Cardiac muscle cell (in vitro differentiated cells and primary cell): ENCODE results near the gene LIMS1. TPM values are rescaled to one million over a fixed set of nuclear protein-coding genes. Genes with fewer than 3 reads are reported as not detected.

Experiments used
- DNase-seq, 2 donors: peaks; one replicate each; pipeline versions ENCODE4 v3.0.0 to v3.0.0-alpha.2; 2010 to 2017; ENCODE audit warnings: low read depth in 1 of 2, low spot score in 1 of 2
- H3K27ac ChIP-seq: fragments of 200-600 bp; sonication (generic); 2 replicates; pipeline ENCODE4 v1.5.1; 2016
- H3K27me3 ChIP-seq: fragments of 200-600 bp; sonication (generic); 2 replicates; pipeline ENCODE4 v1.6.0; 2016; ENCODE audit warnings: control low read depth
- H3K36me3 ChIP-seq: fragments of 200-600 bp; sonication (generic); 2 replicates; pipeline ENCODE4 v1.5.1; 2016; ENCODE audit warnings: control low read depth
- H3K4me1 ChIP-seq: fragments of 200-600 bp; sonication (generic); 2 replicates; pipeline ENCODE4 v1.8.1; 2017; ENCODE audit warnings: low read depth, mild to moderate bottlenecking, mixed run types
- H3K4me3 ChIP-seq: fragments of 200-600 bp; sonication (generic); 2 replicates; pipeline ENCODE4 v1.5.1; 2016; ENCODE audit warnings: mild to moderate bottlenecking
- H3K9me3 ChIP-seq: fragments of 200-600 bp; sonication (generic); 2 replicates; pipeline ENCODE4 v1.5.1; 2017; ENCODE audit warnings: low read depth, mild to moderate bottlenecking, control low read depth
- CTCF ChIP-seq: IDR thresholded peaks from 2 replicates; pipeline ENCODE4 v1.5.1; 2012; ENCODE audit warnings: low read depth, mild to moderate bottlenecking, low read length
- polyA plus RNA-seq: library from polyadenylated mRNA; unstranded; fragments of >200 nt; fragmentation: Nextera tagmentation; extraction: Ambion mirVana; gene quantifications from 2 replicates; pipeline ENCODE4 v1.2.1, GENCODE V29; 2016
- total RNA-seq: library from RNA; depleted of rRNA; stranded (reverse); fragments of >200 nt; gene quantifications from 2 replicates; pipeline ENCODE4 v1.2.3, GENCODE V29; 2016

Gene LIMS1
- total and polyA plus RNA-seq, 2 experiments from 2014 or later, result 29.8 to 56.8 TPM

GRCh38 chr2:108560241-108560811 lies 26.1 kb downstream of the LIMS1 start:
- no peak for DNase-seq
- peak overlapping the region; percentile 64 for H3K27ac ChIP-seq

DNA sequence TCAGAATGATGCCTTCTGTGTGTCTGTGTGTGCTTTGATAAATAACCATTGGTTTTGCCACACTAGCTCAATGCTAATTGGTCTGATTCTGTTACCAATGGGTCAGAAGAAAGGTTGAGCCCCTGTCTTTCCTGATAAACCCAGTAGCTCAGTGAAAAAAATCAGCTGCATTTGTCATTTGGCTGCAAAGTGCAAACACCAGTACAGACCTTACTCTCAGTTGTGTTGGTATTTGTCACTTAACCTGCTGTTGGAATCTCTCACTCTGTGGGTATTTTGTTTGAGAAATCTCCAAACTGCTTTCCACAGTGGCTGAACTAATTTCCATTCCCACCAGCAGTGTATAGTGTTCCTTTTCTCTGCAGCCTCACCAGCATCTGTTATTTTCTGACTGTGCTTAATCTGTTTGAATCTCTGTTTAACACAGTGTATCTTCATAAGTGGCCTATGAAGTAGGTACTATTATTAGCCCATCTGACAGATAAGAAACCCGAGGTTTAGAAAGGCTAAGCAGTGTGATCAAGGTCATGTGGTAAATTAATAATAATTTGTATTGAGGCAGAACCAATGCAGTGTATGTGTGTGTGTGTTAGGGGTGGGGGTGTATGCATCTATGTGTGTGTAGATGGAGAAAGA lies 26.7 kb downstream of the LIMS1 start:
- Histone ChIP-seq H3K9me3 (no peaks in the 10 kb centered on the region), H3K27me3 (no peaks in the 10 kb centered on the region), H3K36me3 (no peaks in the 10 kb centered on the region), H3K27ac (peak overlapping the region; percentile 64), H3K4me3 (no peak overlapping the region), H3K4me1 (peaks cover 20% of the 10 kb centered on the region)
- DNase-seq, result no peak
- TF ChIP-seq CTCF, result no peak

More at GRCh38 chr2:108560241-108560811, 26.1 kb downstream of the LIMS1 start:
- Histone ChIP-seq H3K4me3 (no peak overlapping the region), H3K9me3 (no peaks in the 10 kb centered on the region), H3K36me3 (no peaks in the 10 kb centered on the region), H3K27me3 (no peaks in the 10 kb centered on the region), H3K4me1 (peaks cover 20% of the 10 kb centered on the region)
- TF ChIP-seq CTCF, result no peak

DNA sequence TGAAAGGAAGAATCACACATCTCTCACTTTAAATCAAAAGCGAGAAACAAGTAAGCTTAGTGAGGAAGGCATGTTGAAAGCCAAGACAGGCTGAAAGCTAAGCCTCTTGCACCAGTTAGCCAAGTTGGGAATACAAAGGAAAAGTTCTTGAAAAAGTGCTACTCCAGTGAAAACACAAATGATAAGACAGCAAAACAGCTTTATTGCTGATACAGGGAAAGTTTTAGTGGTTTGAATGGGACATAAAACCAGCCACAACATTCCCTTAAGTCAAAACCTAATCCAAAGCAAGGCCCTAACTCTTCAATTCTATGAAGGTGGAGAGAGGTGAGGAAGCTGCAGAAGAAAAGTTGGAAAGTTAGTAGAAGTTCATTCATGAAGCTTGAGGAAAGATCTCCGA lies 28.0 kb downstream of the LIMS1 start:
- H3K27me3 ChIP-seq, result no peaks in the 10 kb centered on the region
- no peak overlapping the region for H3K4me3 ChIP-seq
- TF ChIP-seq CTCF, result no peak

GRCh38 chr2:108564510-108564909 lies 30.2 kb downstream of the LIMS1 start:
- Histone ChIP-seq H3K27me3 (no peaks in the 10 kb centered on the region), H3K36me3 (no peaks in the 10 kb centered on the region), H3K4me3 (no peak overlapping the region), H3K4me1 (peaks cover 19% of the 10 kb centered on the region), H3K9me3 (no peaks in the 10 kb centered on the region), H3K27ac (no peak overlapping the region)
- DNase-seq, result no peak
- no peak for TF ChIP-seq CTCF

More for the DNA sequence above, 28.0 kb downstream of the LIMS1 start:
- Histone ChIP-seq H3K36me3 (no peaks in the 10 kb centered on the region), H3K4me1 (peaks cover 20% of the 10 kb centered on the region), H3K27ac (peak overlapping the region; percentile 14), H3K9me3 (no peaks in the 10 kb centered on the region)
- DNase-seq, result no peak

GRCh38 chr2:108565778-108566375 lies 31.6 kb downstream of the LIMS1 start:
- DNase-seq, result no peak
- H3K4me3 ChIP-seq, result no peak overlapping the region
- peaks cover 11% of the 10 kb centered on the region for H3K4me1 ChIP-seq
- H3K9me3 ChIP-seq, result no peaks in the 10 kb centered on the region
- no peaks in the 10 kb centered on the region for H3K27me3 ChIP-seq
- no peak for TF ChIP-seq CTCF
- no peak overlapping the region for H3K27ac ChIP-seq
- no peaks in the 10 kb centered on the region for H3K36me3 ChIP-seq
